SU-DHL-6 (cell line): ENCODE measurements around the gene PTBP3.

Experiments
- H2AFZ ChIP-seq: fragments of 200-600 bp; sonication (generic); 2 replicates; pipeline ENCODE4 v1.6.1; 2014; ENCODE audit warnings: low read depth, mild to moderate bottlenecking, moderate library complexity, mixed read lengths, antibody characterized with exemption, low read length; ENCODE audit not compliant: severe bottlenecking
- H3F3A ChIP-seq: fragments of 200-600 bp; shearing (Covaris generic); 2 replicates; pipeline ENCODE4 v1.6.0; 2016; ENCODE audit warnings: antibody characterized with exemption, mild to moderate bottlenecking; ENCODE audit not compliant: insufficient read depth
- H3K27ac ChIP-seq: fragments of 200-600 bp; sonication (generic); 2 replicates; pipeline ENCODE4 v1.5.1; 2016; ENCODE audit warnings: low read depth, mild to moderate bottlenecking, low read length, moderate library complexity, mixed read lengths
- H3K27me3 ChIP-seq: fragments of 200-600 bp; sonication (generic), shearing (Covaris generic); 2 replicates; pipeline ENCODE4 v1.6.0; 2014; ENCODE audit warnings: mild to moderate bottlenecking, low read length
- H3K36me3 ChIP-seq: fragments of 200-600 bp; sonication (generic); 2 replicates; pipeline ENCODE4 v1.6.1; 2014; ENCODE audit warnings: mild to moderate bottlenecking, low read length, mixed read lengths
- H3K4me2 ChIP-seq: fragments of 300-600, 200-600 bp; shearing (Covaris generic), sonication (generic); 2 replicates; pipeline ENCODE4 v1.6.0; 2014; ENCODE audit warnings: low read length, low read depth, mild to moderate bottlenecking; ENCODE audit not compliant: poor library complexity, severe bottlenecking
- H3K4me3 ChIP-seq: fragments of 200-600 bp; sonication (generic); 2 replicates; pipeline ENCODE4 v1.5.1; 2014; ENCODE audit warnings: antibody characterized with exemption, low read length, mild to moderate bottlenecking, mixed read lengths; ENCODE audit not compliant: insufficient read depth, poor library complexity, severe bottlenecking
- H3K79me2 ChIP-seq: fragments of 200-600 bp; sonication (generic); 2 replicates; pipeline ENCODE4 v1.6.1; 2014; ENCODE audit warnings: mild to moderate bottlenecking, low read length, moderate library complexity; ENCODE audit not compliant: insufficient read depth
- H3K9ac ChIP-seq: fragments of 200-600 bp; sonication (generic); 2 replicates; pipeline ENCODE4 v1.7.0; 2014; ENCODE audit warnings: mild to moderate bottlenecking, low read length
- H3K9me2 ChIP-seq: fragments of 200-600 bp; sonication (generic); replicated peaks from 2 replicates; pipeline ENCODE4 v1.6.1; 2014; ENCODE audit warnings: low read length; ENCODE audit not compliant: insufficient read depth
- H3K9me3 ChIP-seq: fragments of 200-600 bp; sonication (generic); 2 replicates; pipeline ENCODE4 v1.6.1; 2014; ENCODE audit warnings: low read length, mixed read lengths; ENCODE audit not compliant: insufficient read depth
- H4K20me1 ChIP-seq: fragments of 200-600 bp; sonication (generic); 2 replicates; pipeline ENCODE4 v1.6.1; 2014; ENCODE audit warnings: low read depth, mild to moderate bottlenecking, antibody characterized with exemption, low read length, moderate library complexity, mixed read lengths
- CTCF ChIP-seq: fragments of 200-600 bp; sonication (generic); IDR thresholded peaks from one replicate; pipeline ENCODE4 v1.5.1; 2017; ENCODE audit warnings: antibody characterized with exemption, mild to moderate bottlenecking, low read length, moderate library complexity; ENCODE audit not compliant: insufficient read depth, poor library complexity, severe bottlenecking
- EZH2phosphoT487 ChIP-seq: fragments of 200-600 bp; sonication (generic), shearing (Covaris generic); conservative IDR thresholded peaks from 2 replicates; pipeline ENCODE4 v1.6.1; 2018; ENCODE audit warnings: mild to moderate bottlenecking, antibody characterized with exemption, low read length, moderate library complexity, mixed read lengths

PTBP3 gene

GRCh38 chr9:112316258-112316943 lies 17.0 kb downstream of the PTBP3 start:
- no peaks in the 10 kb centered on the region for H3K27me3 ChIP-seq
- H2AFZ ChIP-seq = no peak overlapping the region
- no peak for TF ChIP-seq EZH2phosphoT487
- no peak for TF ChIP-seq CTCF
- H3K9me3 ChIP-seq = no peaks in the 10 kb centered on the region
- no peaks in the 10 kb centered on the region for H3K36me3 ChIP-seq
- peaks cover 28% of the 10 kb centered on the region for H4K20me1 ChIP-seq
- H3K4me3 ChIP-seq = no peak overlapping the region
- H3F3A ChIP-seq = no peaks in the 10 kb centered on the region
- H3K9ac ChIP-seq = no peak overlapping the region
- no peak overlapping the region for H3K4me2 ChIP-seq
- H3K9me2 ChIP-seq = no peaks in the 10 kb centered on the region
- peaks cover 98% of the 10 kb centered on the region for H3K79me2 ChIP-seq
- H3K27ac ChIP-seq = no peak overlapping the region

DNA sequence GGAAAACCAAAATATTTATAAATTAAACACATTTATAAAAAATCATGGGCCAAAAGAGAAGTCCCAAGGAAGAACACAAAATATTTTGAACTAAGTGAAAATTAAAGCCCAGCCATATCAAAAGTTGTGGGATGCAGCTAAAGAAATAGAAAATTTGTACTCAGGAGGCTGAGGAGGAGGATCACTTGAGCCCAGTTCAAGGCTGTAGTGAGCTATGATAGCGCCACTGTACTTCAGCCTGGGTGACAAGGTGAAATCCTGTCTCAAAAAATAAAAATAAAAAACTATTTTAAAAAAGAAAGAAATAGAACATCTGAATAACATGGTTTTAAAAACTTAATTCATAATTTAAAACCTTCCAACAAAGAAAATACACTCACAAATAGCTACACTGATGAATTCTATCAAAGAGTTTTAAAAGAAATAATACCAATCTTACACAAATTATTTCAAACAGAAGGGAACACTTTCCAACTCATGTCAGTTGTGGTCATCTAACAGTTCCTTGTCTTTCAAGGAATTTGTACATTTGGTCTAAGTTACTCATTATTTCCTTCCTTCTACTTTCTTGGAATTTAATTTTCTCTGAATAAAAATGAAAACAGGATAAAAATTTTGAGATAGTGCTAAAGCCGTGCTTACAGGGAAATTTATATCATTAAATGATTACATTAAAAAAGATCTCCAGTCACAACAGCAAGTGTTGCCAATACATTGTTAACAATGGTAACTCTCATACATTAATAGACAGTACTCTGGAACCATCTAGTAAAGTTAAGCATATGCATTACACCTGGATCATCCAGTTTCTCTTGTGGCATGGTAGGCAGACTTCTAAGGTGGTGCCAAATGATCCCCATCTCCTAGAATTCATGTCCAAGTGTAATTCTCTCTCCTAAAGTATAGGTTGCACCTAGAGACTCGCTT lies 17.8 kb downstream of the PTBP3 start:
- Histone ChIP-seq H3K27ac (no peak overlapping the region), H3K9ac (no peak overlapping the region), H4K20me1 (peaks cover 34% of the 10 kb centered on the region), H2AFZ (no peak overlapping the region), H3K36me3 (no peaks in the 10 kb centered on the region), H3K9me3 (no peaks in the 10 kb centered on the region), H3K4me3 (no peak overlapping the region), H3K4me2 (no peak overlapping the region), H3K27me3 (no peaks in the 10 kb centered on the region), H3K79me2 (peaks cover 98% of the 10 kb centered on the region), H3K9me2 (no peaks in the 10 kb centered on the region), H3F3A (no peaks in the 10 kb centered on the region)
- TF ChIP-seq CTCF (no peak), EZH2phosphoT487 (no peak)

- H3F3A ChIP-seq = no peaks in the 10 kb centered on the region
- TF ChIP-seq CTCF = no peak
- no peak for TF ChIP-seq EZH2phosphoT487
- no peaks in the 10 kb centered on the region for H3K9me3 ChIP-seq
- H4K20me1 ChIP-seq = peaks cover 37% of the 10 kb centered on the region
- no peak overlapping the region for H3K4me2 ChIP-seq
- no peaks in the 10 kb centered on the region for H3K27me3 ChIP-seq
- H3K9ac ChIP-seq = no peak overlapping the region
- no peak overlapping the region for H3K4me3 ChIP-seq
- no peak overlapping the region for H3K27ac ChIP-seq
- H2AFZ ChIP-seq = no peak overlapping the region
- no peaks in the 10 kb centered on the region for H3K9me2 ChIP-seq
- H3K36me3 ChIP-seq = no peaks in the 10 kb centered on the region
- H3K79me2 ChIP-seq = peaks cover 97% of the 10 kb centered on the region
Measured at GRCh38 chr9:112312139-112312538, 21.3 kb downstream of the PTBP3 start.
